ENCODE results near the gene PIK3CB. TPM values are rescaled to one million over a fixed set of nuclear protein-coding genes. Genes with fewer than 3 reads are reported as not detected.
A peak's percentile ranks its signal among the peaks of the same experiment; 100 is the strongest.

The PIK3CB gene
- total RNA-seq, 1 donor from 2014 or later = 14.4 TPM

DNA sequence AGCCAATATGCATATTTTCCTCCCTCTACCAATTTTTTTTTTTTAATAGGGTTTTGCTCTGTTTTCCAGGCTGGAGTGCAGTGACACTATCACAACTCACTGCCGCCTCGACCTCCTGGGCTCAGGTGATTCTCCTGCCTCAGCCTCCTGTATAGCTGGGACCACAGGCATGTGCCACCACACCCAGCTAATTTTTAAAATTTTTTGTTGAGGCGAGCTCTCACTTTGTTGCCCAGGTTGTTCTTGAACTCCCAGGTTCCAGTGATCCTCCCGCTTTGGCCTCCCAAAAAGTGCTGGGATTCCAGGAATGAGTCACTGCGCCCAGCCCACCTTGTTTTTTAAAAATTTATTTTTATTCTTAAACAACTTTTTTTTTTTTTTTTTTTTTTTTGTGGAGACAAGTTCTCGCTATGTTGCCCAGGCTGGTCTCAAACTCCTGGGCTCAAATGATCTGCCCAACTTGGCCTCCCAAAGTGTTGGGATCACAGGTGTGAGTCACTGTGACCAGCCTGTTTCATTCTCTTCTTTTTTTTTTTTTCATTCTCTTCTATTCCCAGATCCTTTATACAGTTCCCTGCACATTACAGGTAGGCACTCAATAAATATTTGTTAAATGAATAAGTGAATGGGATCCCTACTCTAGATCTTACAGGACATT lies 40.5 kb upstream of the PIK3CB start:
- Mint-ChIP-seq H3K27ac (ENCODE audit: unreplicated experiment) (no peak overlapping the region), H3K9me3 (peaks cover 4% of the 10 kb centered on the region), H3K36me3 (ENCODE audit: low read depth) (no peaks in the 10 kb centered on the region), H3K27me3 (ENCODE audit: low read depth) (no peaks in the 10 kb centered on the region), H3K4me1 (no peaks in the 10 kb centered on the region), H3K4me3 (no peak overlapping the region)
- TF ChIP-seq CTCF (conservative IDR thresholded peaks at IDR 0.05) = no peak
- no peak for DNase-seq (ENCODE audit: low read depth, low spot score)

GRCh38 chr3:138873471-138874278 lies 38.9 kb upstream of the PIK3CB start:
- no peak for TF ChIP-seq CTCF (conservative IDR thresholded peaks at IDR 0.05)
- peaks cover 4% of the 10 kb centered on the region for H3K9me3 Mint-ChIP-seq
- H3K27me3 Mint-ChIP-seq (ENCODE audit: low read depth) = no peaks in the 10 kb centered on the region
- H3K4me1 Mint-ChIP-seq = no peaks in the 10 kb centered on the region
- no peaks in the 10 kb centered on the region for H3K36me3 Mint-ChIP-seq (ENCODE audit: low read depth)
- no peak for DNase-seq (ENCODE audit: low read depth, low spot score)
- no peak overlapping the region for H3K27ac Mint-ChIP-seq (ENCODE audit: unreplicated experiment)
- H3K4me3 Mint-ChIP-seq = no peak overlapping the region

DNA sequence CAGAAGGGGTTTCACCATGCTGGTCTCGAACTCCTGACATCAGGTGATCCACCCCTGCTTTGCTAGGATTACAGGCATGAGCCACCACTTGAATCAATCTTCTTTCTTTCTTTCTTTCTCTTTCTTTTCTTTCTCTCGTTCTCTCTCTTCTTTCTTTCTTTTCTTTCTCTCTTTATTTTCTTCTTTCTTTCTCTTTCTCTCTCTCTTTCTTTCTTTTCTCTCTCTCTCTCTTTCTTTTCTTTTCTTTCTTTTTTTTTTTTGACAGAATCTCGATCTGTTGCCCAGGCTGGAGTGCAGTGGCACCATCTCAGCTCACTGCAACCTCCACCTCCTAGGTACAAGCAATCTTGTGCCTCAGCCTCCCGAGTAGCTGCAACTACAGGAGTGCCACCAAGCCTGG lies 37.9 kb upstream of the PIK3CB start:
- DNase-seq (ENCODE audit: low read depth, low spot score) = no peak
- H3K9me3 Mint-ChIP-seq = peaks cover 4% of the 10 kb centered on the region
- H3K4me3 Mint-ChIP-seq = no peak overlapping the region
- no peaks in the 10 kb centered on the region for H3K27me3 Mint-ChIP-seq (ENCODE audit: low read depth)
- H3K36me3 Mint-ChIP-seq (ENCODE audit: low read depth) = no peaks in the 10 kb centered on the region
- H3K27ac Mint-ChIP-seq (ENCODE audit: unreplicated experiment) = no peak overlapping the region
- no peaks in the 10 kb centered on the region for H3K4me1 Mint-ChIP-seq
- no peak for TF ChIP-seq CTCF (conservative IDR thresholded peaks at IDR 0.05)

DNA sequence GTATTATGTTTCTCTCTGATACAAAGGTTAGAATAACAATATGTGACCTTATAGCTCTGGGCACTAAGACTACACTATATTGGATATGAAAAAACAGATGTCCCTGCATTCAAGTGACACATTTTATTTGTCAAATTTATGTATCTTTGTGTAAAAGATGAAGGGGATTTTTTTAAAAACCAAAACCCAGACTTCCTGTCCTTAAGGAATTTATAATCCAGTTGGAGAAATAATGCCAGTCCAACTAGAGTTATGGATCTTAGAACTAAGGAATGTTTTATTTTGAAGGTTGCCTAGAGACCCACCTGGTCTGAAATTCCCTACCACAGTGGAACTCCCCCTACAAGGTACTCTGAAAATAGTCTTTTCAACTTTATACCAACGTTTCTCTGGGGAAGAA lies 33.3 kb upstream of the PIK3CB start:
- DNase-seq (ENCODE audit: low read depth, low spot score) = no peak
- Mint-ChIP-seq H3K4me1 (peaks cover 9% of the 10 kb centered on the region), H3K9me3 (no peaks in the 10 kb centered on the region), H3K4me3 (no peak overlapping the region), H3K27ac (ENCODE audit: unreplicated experiment) (no peak overlapping the region), H3K27me3 (ENCODE audit: low read depth) (no peaks in the 10 kb centered on the region), H3K36me3 (ENCODE audit: low read depth) (no peaks in the 10 kb centered on the region)
- no peak for TF ChIP-seq CTCF (conservative IDR thresholded peaks at IDR 0.05)

- H3K27me3 Mint-ChIP-seq (ENCODE audit: low read depth) = no peaks in the 10 kb centered on the region
- no peak for TF ChIP-seq CTCF (conservative IDR thresholded peaks at IDR 0.05)
- no peaks in the 10 kb centered on the region for H3K9me3 Mint-ChIP-seq
- peaks cover 26% of the 10 kb centered on the region for H3K4me1 Mint-ChIP-seq
- H3K27ac Mint-ChIP-seq (ENCODE audit: unreplicated experiment) = peak overlapping the region; percentile 43
- H3K4me3 Mint-ChIP-seq = no peak overlapping the region
- H3K36me3 Mint-ChIP-seq (ENCODE audit: low read depth) = no peaks in the 10 kb centered on the region
- DNase-seq (ENCODE audit: low read depth, low spot score) = no peak
These were observed 29.0 kb upstream of the PIK3CB start for GRCh38 chr3:138863776-138864113.

All from neural crest cell (in vitro differentiated cells).